Measurements from ENCODE around the gene C22orf39.

DNA sequence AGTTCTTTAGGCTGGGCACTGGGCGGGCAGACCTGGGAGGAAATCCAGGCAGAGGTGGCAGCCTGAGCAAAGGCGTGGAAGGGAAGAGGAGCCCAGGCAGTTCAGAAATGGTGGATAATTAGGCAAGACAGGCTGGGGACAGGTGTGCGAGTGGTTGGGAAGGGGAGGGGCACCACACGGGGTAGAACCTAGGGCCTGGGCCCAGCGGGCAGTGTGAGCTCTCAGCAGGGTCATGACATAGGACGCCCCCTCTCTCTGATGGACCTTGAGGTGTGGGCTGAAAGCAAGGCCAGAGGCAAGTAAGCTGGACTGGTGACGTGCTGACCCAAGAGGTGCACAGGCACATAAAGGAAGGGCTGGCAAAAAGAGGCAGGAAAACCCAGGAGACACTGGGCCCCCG is 24.7 kb upstream of the C22orf39 start:
- TF ChIP-seq, protein P1, sequence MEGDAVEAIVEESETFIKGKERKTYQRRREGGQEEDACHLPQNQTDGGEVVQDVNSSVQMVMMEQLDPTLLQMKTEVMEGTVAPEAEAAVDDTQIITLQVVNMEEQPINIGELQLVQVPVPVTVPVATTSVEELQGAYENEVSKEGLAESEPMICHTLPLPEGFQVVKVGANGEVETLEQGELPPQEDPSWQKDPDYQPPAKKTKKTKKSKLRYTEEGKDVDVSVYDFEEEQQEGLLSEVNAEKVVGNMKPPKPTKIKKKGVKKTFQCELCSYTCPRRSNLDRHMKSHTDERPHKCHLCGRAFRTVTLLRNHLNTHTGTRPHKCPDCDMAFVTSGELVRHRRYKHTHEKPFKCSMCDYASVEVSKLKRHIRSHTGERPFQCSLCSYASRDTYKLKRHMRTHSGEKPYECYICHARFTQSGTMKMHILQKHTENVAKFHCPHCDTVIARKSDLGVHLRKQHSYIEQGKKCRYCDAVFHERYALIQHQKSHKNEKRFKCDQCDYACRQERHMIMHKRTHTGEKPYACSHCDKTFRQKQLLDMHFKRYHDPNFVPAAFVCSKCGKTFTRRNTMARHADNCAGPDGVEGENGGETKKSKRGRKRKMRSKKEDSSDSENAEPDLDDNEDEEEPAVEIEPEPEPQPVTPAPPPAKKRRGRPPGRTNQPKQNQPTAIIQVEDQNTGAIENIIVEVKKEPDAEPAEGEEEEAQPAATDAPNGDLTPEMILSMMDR (IDR thresholded peaks at IDR 0.05), result no peak
- TF ChIP-seq POLR2AphosphoS5 (IDR thresholded peaks at IDR 0.05) (no peak), EP300 (IDR thresholded peaks at IDR 0.05) (no peak), POLR2A (IDR thresholded peaks at IDR 0.05) (no peak)
